ENCODE results near the gene MAGEA11. TPM values are rescaled to one million over a fixed set of nuclear protein-coding genes. Genes with fewer than 3 reads are reported as not detected.

MAGEA11 gene
- total and polyA plus RNA-seq, 2 experiments from 2014 or later: not detected

- TF ChIP-seq ZNF462 (CRISPR knock-in tag; IDR thresholded peaks at IDR 0.05) (no peak), JUNB (IDR thresholded peaks at IDR 0.05; ENCODE audit: unreplicated experiment) (no peak), CTCF (conservative IDR thresholded peaks at IDR 0.05; ENCODE audit: low read depth in 2 of 2) (no peak), CREB1 (CRISPR knock-in tag; IDR thresholded peaks at IDR 0.05; ENCODE audit: low read depth) (no peak), ZNF331 (CRISPR knock-in tag; IDR thresholded peaks at IDR 0.05; ENCODE audit: low read depth) (no peak), EZH2 (IDR thresholded peaks at IDR 0.05; ENCODE audit: low read depth, unreplicated experiment) (no peak), ZNF114 (CRISPR knock-in tag; IDR thresholded peaks at IDR 0.05) (no peak)
These were observed 51.1 kb downstream of the MAGEA11 start (continued) for GRCh38 chrX:149762696-149763614.

Small RNAs within 50 kb of the gene (small RNA-seq; reads per million reads assigned to genes)
- gene AC244098.1 (ENCODE audit: low replicate concordance): not detected
- not detected for gene AC244098.2 (ENCODE audit: low replicate concordance)
- not detected for gene AC244098.3 (ENCODE audit: low replicate concordance)

Other genes with a start within 250 kb of the MAGEA11 start
- gene IDS, start 206.8 kb upstream of the MAGEA11 start, total RNA-seq (2014; rRNA removed; shearing (Covaris generic)): 12.3 and 12.4 TPM in 2 replicates
- gene IDS, start 206.8 kb upstream of the MAGEA11 start, polyA plus RNA-seq (2016; fragmentation: Nextera tagmentation; extraction: Ambion mirVana): 8.2 and 8.6 TPM in 2 replicates
- gene EOLA1, start 171.0 kb upstream of the MAGEA11 start, total RNA-seq (2014; rRNA removed; shearing (Covaris generic)): 2.5 and 4.0 TPM in 2 replicates
- 2.6 and 3.3 TPM in 2 replicates for gene EOLA1, start 171.0 kb upstream of the MAGEA11 start, polyA plus RNA-seq (2016; fragmentation: Nextera tagmentation; extraction: Ambion mirVana)
- not detected in 2 replicates for gene HSFX3, start 162.1 kb upstream of the MAGEA11 start, total RNA-seq (2014; rRNA removed; shearing (Covaris generic))
- not detected in 2 replicates for gene HSFX3, start 162.1 kb upstream of the MAGEA11 start, polyA plus RNA-seq (2016; fragmentation: Nextera tagmentation; extraction: Ambion mirVana)
- 0.52 TPM in 1 of 2 replicates, not detected in the other for gene MAGEA9B, start 124.6 kb upstream of the MAGEA11 start, total RNA-seq (2014; rRNA removed; shearing (Covaris generic))
- gene MAGEA9B, start 124.6 kb upstream of the MAGEA11 start, polyA plus RNA-seq (2016; fragmentation: Nextera tagmentation; extraction: Ambion mirVana): not detected in 2 replicates
- not detected in 2 replicates for gene HSFX2, start 116.7 kb upstream of the MAGEA11 start, total RNA-seq (2014; rRNA removed; shearing (Covaris generic))
- 0.26 and 0.29 TPM in 2 replicates for gene HSFX2, start 116.7 kb upstream of the MAGEA11 start, polyA plus RNA-seq (2016; fragmentation: Nextera tagmentation; extraction: Ambion mirVana)
- gene TMEM185A, start 80.3 kb upstream of the MAGEA11 start, total RNA-seq (2014; rRNA removed; shearing (Covaris generic)): 16.7 and 18.1 TPM in 2 replicates
- 9.3 and 14.1 TPM in 2 replicates for gene TMEM185A, start 80.3 kb upstream of the MAGEA11 start, polyA plus RNA-seq (2016; fragmentation: Nextera tagmentation; extraction: Ambion mirVana)
- 0.56 TPM in 1 of 2 replicates, not detected in the other for gene HSFX1, start 62.0 kb downstream of the MAGEA11 start, total RNA-seq (2014; rRNA removed; shearing (Covaris generic))
- not detected in 2 replicates for gene HSFX1, start 62.0 kb downstream of the MAGEA11 start, polyA plus RNA-seq (2016; fragmentation: Nextera tagmentation; extraction: Ambion mirVana)
- not detected in 2 replicates for gene MAGEA9, start 69.9 kb downstream of the MAGEA11 start, total RNA-seq (2014; rRNA removed; shearing (Covaris generic))
- gene MAGEA9, start 69.9 kb downstream of the MAGEA11 start, polyA plus RNA-seq (2016; fragmentation: Nextera tagmentation; extraction: Ambion mirVana): not detected in 2 replicates
- not detected in 2 replicates for gene MAGEA8, start 169.1 kb downstream of the MAGEA11 start, total RNA-seq (2014; rRNA removed; shearing (Covaris generic))
- not detected in 2 replicates for gene MAGEA8, start 169.1 kb downstream of the MAGEA11 start, polyA plus RNA-seq (2016; fragmentation: Nextera tagmentation; extraction: Ambion mirVana)
- not detected in 2 replicates for gene HSFX4, start 217.5 kb downstream of the MAGEA11 start, total RNA-seq (2014; rRNA removed; shearing (Covaris generic))
- not detected in 2 replicates for gene HSFX4, start 217.5 kb downstream of the MAGEA11 start, polyA plus RNA-seq (2016; fragmentation: Nextera tagmentation; extraction: Ambion mirVana)
- 23.0 and 25.1 TPM in 2 replicates for gene EOLA2, start 226.4 kb downstream of the MAGEA11 start, total RNA-seq (2014; rRNA removed; shearing (Covaris generic))
- 22.1 and 24.4 TPM in 2 replicates for gene EOLA2, start 226.4 kb downstream of the MAGEA11 start, polyA plus RNA-seq (2016; fragmentation: Nextera tagmentation; extraction: Ambion mirVana)

Measured in GM23338 (cell line).